Suprapubic skin (tissue), 4 donors: Measurements from ENCODE around the gene PLXNA2. TPM values are rescaled to one million over a fixed set of nuclear protein-coding genes. Genes with fewer than 3 reads are reported as not detected.

Experiments
- DNase-seq, 2 donors: peaks; one replicate each; pipeline ENCODE4 v3.0.0-alpha.2; 2019; ENCODE audit warnings: low spot score in 2 of 2
- H3K27ac ChIP-seq: fragments of 200-600 bp; sonication (generic); one replicate; pipeline ENCODE4 v1.5.1; 2019
- H3K27me3 ChIP-seq: fragments of 200-600 bp; sonication (generic); one replicate; pipeline ENCODE4 v1.5.1; 2019
- H3K36me3 ChIP-seq: fragments of 200-600 bp; sonication (generic); one replicate; pipeline ENCODE4 v1.5.1; 2019
- H3K4me1 ChIP-seq: fragments of 200-600 bp; sonication (generic); one replicate; pipeline ENCODE4 v1.5.1; 2019
- H3K4me3 ChIP-seq: fragments of 200-600 bp; sonication (generic); one replicate; pipeline ENCODE4 v1.5.1; 2019; ENCODE audit warnings: mild to moderate bottlenecking
- H3K9me3 ChIP-seq: fragments of 200-600 bp; sonication (generic); one replicate; pipeline ENCODE4 v1.5.1; 2019
- CTCF ChIP-seq, 2 donors: fragments of 200-600 bp in 1 of 2; fragments of 450-650 bp in 1 of 2; sonication (generic) in 1 of 2; IDR thresholded peaks; one replicate each; pipeline ENCODE4 v1.5.1; 2016 to 2019; ENCODE audit warnings: antibody characterized with exemption in 2 of 2, mild to moderate bottlenecking in 1 of 2, moderate library complexity in 1 of 2
- EP300 ChIP-seq: sonication (generic); formaldehyde crosslinking; IDR thresholded peaks from one replicate; pipeline ENCODE4 v1.6.1; 2017; ENCODE audit warnings: antibody characterized with exemption
- POLR2A ChIP-seq, 2 donors: fragments of 450-650 bp; IDR thresholded peaks; one replicate each; pipeline ENCODE4 v1.6.1; 2017; ENCODE audit warnings: antibody characterized with exemption in 2 of 2, mild to moderate bottlenecking in 2 of 2, moderate library complexity in 2 of 2
- POLR2AphosphoS5 ChIP-seq, 3 donors: sonication (generic); formaldehyde crosslinking; IDR thresholded peaks; one replicate each; pipeline ENCODE4 v1.6.1; 2017; ENCODE audit warnings: antibody characterized with exemption in 3 of 3
- WGBS: methylation state at CpG from one replicate; pipeline ENCODE4 v1.1.5; 2018; 5-methylcytosine and 5-hydroxymethylcytosine counted together
- total RNA-seq, 4 donors: library from RNA; depleted of rRNA; stranded (reverse); fragments of >200 nt; gene quantifications; one replicate each; pipeline ENCODE4 v1.1.0, GENCODE V29; 2016

PLXNA2 gene
- total RNA-seq, 4 donors from 2014 or later = 35.3 to 53.9 (median 45.7) TPM

DNA sequence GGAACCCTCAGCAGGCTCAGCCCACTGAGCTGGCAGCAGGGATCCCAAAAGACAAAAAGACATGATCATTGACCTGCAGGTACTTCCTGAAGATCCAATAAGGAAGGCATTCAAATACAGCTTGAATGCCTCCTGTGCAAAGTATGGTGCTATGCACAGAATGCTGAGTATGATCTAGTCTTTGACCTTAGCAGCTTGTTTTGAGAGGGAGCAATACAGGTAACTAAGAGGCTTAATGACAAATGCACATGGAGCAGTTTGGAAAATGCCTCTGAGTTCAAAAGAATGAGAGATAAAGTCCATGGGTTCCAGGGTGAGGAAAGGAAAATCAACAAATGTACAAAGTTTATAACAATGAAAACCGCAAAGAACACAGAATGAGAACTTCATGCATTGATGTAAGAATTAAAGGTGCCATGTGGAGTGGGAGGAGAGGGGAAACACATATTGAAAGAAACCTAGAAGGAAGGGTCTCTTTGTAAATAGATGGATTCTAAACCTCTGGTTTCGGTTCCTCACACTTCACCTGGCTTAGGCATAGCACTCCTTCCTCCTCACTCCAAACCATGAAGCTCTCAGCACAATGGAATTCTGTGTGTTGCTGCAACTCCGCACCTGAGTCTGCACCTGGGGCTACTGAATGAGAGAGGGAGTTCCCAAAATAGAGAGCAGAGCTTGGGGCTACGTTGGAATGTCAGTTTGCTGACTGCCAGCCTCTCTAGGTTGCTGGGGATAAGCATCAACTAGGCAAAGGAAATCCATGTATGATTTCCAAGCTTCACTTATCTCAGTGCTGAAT lies 77.6 kb downstream of the PLXNA2 start:
- Histone ChIP-seq H3K4me3 (no peak overlapping the region), H3K27ac (no peak overlapping the region), H3K36me3 (no peaks in the 10 kb centered on the region), H3K27me3 (no peaks in the 10 kb centered on the region), H3K9me3 (no peaks in the 10 kb centered on the region), H3K4me1 (peaks cover 35% of the 10 kb centered on the region)
- WGBS = 58% methylated on average over 4 of the region's 4 CpGs
- TF ChIP-seq POLR2AphosphoS5 (IDR thresholded peaks at IDR 0.05) (no peak), POLR2A (IDR thresholded peaks at IDR 0.05) (no peak), CTCF (IDR thresholded peaks at IDR 0.05) (no peak), EP300 (no peak)
- no peak for DNase-seq

GRCh38 chr1:208165659-208166058 lies 78.5 kb downstream of the PLXNA2 start:
- Histone ChIP-seq H3K4me1 (peaks cover 43% of the 10 kb centered on the region), H3K4me3 (no peak overlapping the region), H3K36me3 (no peaks in the 10 kb centered on the region), H3K27ac (no peak overlapping the region), H3K27me3 (no peaks in the 10 kb centered on the region), H3K9me3 (no peaks in the 10 kb centered on the region)
- WGBS = 69% methylated on average over 6 of the region's 6 CpGs
- TF ChIP-seq CTCF (IDR thresholded peaks at IDR 0.05) (no peak), POLR2A (IDR thresholded peaks at IDR 0.05) (no peak), POLR2AphosphoS5 (IDR thresholded peaks at IDR 0.05) (no peak), EP300 (no peak)
- DNase-seq = no peak

- TF ChIP-seq POLR2A (IDR thresholded peaks at IDR 0.05) (no peak), EP300 (no peak), CTCF (IDR thresholded peaks at IDR 0.05) (no peak)
- no peak for DNase-seq
- Histone ChIP-seq H3K4me1 (peaks cover 50% of the 10 kb centered on the region), H3K9me3 (no peaks in the 10 kb centered on the region), H3K36me3 (no peaks in the 10 kb centered on the region), H3K27ac (no peak overlapping the region), H3K27me3 (no peaks in the 10 kb centered on the region), H3K4me3 (no peak overlapping the region)
- WGBS = 70% methylated on average over 11 of the region's 12 CpGs
These were observed 79.6 kb downstream of the PLXNA2 start for GRCh38 chr1:208164609-208165008.

- no peak overlapping the region for H3K4me3 ChIP-seq
- no peak for DNase-seq
- no peaks in the 10 kb centered on the region for H3K27me3 ChIP-seq
- no peaks in the 10 kb centered on the region for H3K9me3 ChIP-seq
- H3K36me3 ChIP-seq = no peaks in the 10 kb centered on the region
- no peak for TF ChIP-seq POLR2A (IDR thresholded peaks at IDR 0.05)
- TF ChIP-seq EP300 = no peak
- TF ChIP-seq CTCF (IDR thresholded peaks at IDR 0.05) = no peak
- TF ChIP-seq POLR2AphosphoS5 (IDR thresholded peaks at IDR 0.05) = no peak
- H3K27ac ChIP-seq = no peak overlapping the region
- WGBS = 94% methylated on average over 1 of the region's 1 CpG
- H3K4me1 ChIP-seq = peaks cover 57% of the 10 kb centered on the region
These were observed 80.6 kb downstream of the PLXNA2 start for GRCh38 chr1:208163539-208163938.

- Histone ChIP-seq H3K27me3 (no peaks in the 10 kb centered on the region), H3K4me1 (peaks cover 57% of the 10 kb centered on the region), H3K9me3 (no peaks in the 10 kb centered on the region), H3K27ac (no peak overlapping the region), H3K36me3 (no peaks in the 10 kb centered on the region), H3K4me3 (no peak overlapping the region)
- WGBS = 53% methylated on average over 1 of the region's 1 CpG
- no peak for DNase-seq
- TF ChIP-seq POLR2AphosphoS5 (IDR thresholded peaks at IDR 0.05) = no peak
- TF ChIP-seq POLR2A (IDR thresholded peaks at IDR 0.05) = no peak
- TF ChIP-seq CTCF (IDR thresholded peaks at IDR 0.05) = no peak
- no peak for TF ChIP-seq EP300
These were observed 81.3 kb downstream of the PLXNA2 start for GRCh38 chr1:208162903-208163302.
